HG02981 (cell line): ENCODE measurements around the gene MKI67.
A peak's percentile ranks its signal among the peaks of the same experiment; 100 is the strongest.
"Not testable (repeated sequence)": the region's sequence is repeated elsewhere in the genome, so short reads cannot be mapped to it uniquely, and the experiment has no call there.

Source experiments
- ATAC-seq: cut with Tn5 transposase; IDR thresholded peaks from one replicate; pipeline ENCODE4 v1.9.1; 2021; ENCODE audit warnings: mild to moderate bottlenecking, moderate library complexity; ENCODE audit not compliant: unreplicated experiment

MKI67 gene

GRCh38 chr10:128110339-128110738, 15.9 kb downstream of the MKI67 start:
- no peak for ATAC-seq

GRCh38 chr10:128109707-128110106, 16.5 kb downstream of the MKI67 start:
- no peak for ATAC-seq

- ATAC-seq, result no peak
Observed at GRCh38 chr10:128105383-128105782, 20.8 kb downstream of the MKI67 start.

GRCh38 chr10:128103229-128103714, 23.0 kb downstream of the MKI67 start:
- no peak for ATAC-seq

GRCh38 chr10:128102480-128103228, 23.6 kb downstream of the MKI67 start:
- no peak for ATAC-seq

- ATAC-seq, result no peak
Observed at GRCh38 chr10:128101901-128102300, 24.3 kb downstream of the MKI67 start.

GRCh38 chr10:128099901-128100300, 26.3 kb downstream of the MKI67 start:
- ATAC-seq, result no peak

- ATAC-seq, result no peak
Observed at GRCh38 chr10:128098631-128099030, 27.6 kb downstream of the MKI67 start.

- ATAC-seq, result no peak
Observed at GRCh38 chr10:128097783-128098182, 28.4 kb downstream of the MKI67 start.

- ATAC-seq, result no peak
Observed at GRCh38 chr10:128096486-128097199, 29.6 kb downstream of the MKI67 start.

- peak; percentile 47 for ATAC-seq
Observed at GRCh38 chr10:128095753-128096469, 30.3 kb downstream of the MKI67 start.

- ATAC-seq, result peak; percentile 49
Observed at GRCh38 chr10:128095027-128095752, 31.0 kb downstream of the MKI67 start.

- ATAC-seq, result not testable (repeated sequence)
Observed at GRCh38 chr10:128094596-128094995, 31.6 kb downstream of the MKI67 start.

- ATAC-seq, result no peak
Observed at GRCh38 chr10:128092454-128092853, 33.8 kb downstream of the MKI67 start.

- no peak for ATAC-seq
Observed at GRCh38 chr10:128091636-128092210, 34.5 kb downstream of the MKI67 start.

GRCh38 chr10:128087884-128088709, 38.1 kb downstream of the MKI67 start:
- ATAC-seq, result no peak

GRCh38 chr10:128087146-128087883, 38.9 kb downstream of the MKI67 start:
- ATAC-seq, result no peak

GRCh38 chr10:128086003-128086863, 40.0 kb downstream of the MKI67 start:
- ATAC-seq, result no peak
